Stimulated activated CD4-positive, alpha-beta T cell treated with anti-CD3 and anti-CD28 coated beads, Interleukin-4, amount 100 ng/mL, for 24 hours (primary cell): ENCODE data around the gene RAB5IF.
"Not testable (repeated sequence)": the region's sequence is repeated elsewhere in the genome, so short reads cannot be mapped to it uniquely, and the experiment has no call there.

ENCODE experiments used
- DNase-seq: peaks from one replicate; pipeline ENCODE4 v3.0.0-alpha.2; 2020

RAB5IF gene

DNA sequence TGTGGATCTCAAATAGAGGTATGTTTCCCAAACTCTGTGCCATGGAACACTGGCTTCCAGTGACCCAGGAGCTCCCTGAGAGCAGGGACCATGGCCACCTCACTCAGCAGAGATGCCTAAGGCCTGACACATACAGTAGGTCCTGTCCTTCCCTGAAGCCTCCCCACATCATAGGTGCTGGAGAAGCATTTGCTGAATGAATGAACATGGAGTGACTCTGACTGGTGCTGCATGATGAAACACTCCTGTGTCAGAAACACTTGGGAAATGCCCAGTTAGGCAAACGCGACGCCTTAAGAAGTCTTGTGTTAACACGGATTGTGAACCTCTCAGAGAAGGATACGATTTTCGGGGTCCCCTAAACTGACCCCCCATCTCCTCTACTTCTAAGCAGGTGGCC, 26.1 kb downstream of the RAB5IF start:
- no peak for DNase-seq

DNA sequence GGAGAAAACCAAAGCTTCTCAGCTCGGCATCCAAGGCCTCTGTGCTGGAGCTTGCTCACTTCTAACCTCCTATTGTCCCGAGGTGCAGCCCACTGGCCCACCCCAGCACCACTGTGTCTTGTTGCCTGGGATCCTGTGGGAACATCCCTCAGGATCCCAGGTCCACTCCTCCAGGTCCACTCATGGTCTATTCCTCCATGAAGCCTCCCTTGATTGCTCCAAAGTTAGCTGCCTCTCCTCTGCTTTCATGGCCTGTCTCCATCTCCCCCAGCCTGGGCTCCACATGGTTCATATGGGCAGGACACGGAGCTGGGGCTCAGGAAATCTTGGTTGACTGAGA, 26.5 kb downstream of the RAB5IF start:
- no peak for DNase-seq

DNA sequence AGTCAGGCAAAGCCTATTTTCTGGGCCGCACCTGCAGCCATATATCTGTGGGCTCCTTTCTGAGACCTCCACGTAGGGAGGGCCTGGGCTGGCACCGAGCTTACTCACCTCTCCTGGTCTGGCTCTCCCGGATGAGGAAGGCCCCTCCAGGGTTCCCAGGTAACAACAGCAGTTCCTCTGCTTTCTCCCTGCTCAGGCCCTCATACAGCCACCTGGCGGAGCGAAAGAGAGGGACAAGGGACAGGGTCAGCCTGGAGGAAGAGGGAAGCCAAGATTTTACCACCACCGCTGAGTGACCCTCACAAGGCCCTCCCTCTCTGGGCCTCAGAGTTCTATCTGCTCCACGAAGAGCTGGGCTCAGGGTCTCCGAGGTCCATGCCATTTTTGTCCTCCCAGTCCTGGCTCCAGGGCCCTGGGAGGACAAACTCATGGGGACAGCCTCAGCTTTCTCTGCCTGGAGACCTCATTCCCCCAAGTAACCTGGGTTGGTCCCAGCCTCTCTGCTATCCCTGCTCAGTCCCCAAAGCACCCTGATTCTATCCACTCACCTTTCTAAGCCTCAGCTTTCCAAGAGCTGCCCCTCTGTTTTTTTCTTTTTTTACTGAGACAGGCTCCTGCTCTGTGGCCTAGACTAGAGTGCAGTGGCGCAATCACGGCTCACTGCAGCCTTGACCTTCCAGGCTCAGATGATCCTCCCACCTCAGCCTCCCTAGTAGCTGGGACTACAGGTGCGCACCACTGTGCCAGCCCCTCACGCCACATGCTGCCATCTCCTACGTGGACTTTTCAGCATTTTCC, 27.1 kb downstream of the RAB5IF start:
- no peak for DNase-seq

DNA sequence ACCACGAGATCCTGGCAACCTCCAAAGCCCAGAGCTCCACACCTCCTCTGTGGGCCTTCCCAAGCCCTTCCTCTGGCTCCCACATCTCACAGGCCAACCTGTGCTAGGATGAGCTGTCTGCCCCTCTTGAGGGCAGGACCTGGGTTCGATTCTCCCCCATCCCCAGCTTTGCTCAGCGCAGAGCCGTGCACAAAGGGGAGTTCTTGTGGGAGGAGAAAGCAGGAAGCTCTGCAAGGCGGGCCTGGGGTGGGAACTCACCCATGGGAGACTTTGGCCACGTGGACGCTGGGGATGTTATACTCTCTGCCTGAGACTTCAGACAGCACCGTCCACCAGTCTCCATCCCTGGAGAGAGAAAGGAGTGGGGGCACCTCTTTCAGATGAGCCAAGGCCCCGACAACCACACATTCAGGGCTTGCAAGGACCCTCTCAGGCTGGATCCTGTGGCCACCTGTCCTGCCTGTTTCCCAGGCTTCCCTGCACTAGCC, 27.8 kb downstream of the RAB5IF start:
- DNase-seq = no peak

DNA sequence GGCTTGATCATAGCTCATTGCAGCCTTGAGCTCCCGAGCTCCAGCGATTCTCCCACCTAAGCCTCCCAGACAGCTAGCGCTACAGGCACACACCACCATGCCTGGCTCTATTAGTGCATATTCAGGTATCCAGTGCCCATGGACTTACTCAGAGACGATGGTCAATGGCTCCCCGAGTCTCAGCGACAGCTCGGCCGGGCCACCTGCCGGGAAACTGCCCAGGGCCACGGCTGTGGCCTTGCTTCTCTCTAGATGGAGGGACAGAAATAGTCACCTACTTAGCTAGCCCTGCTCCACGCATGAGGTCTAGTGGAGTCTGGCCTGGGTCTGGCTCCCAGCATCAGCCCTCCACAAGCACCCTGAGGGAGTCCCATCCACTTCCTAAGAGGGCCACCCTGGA, 28.8 kb downstream of the RAB5IF start:
- DNase-seq = no peak

DNA sequence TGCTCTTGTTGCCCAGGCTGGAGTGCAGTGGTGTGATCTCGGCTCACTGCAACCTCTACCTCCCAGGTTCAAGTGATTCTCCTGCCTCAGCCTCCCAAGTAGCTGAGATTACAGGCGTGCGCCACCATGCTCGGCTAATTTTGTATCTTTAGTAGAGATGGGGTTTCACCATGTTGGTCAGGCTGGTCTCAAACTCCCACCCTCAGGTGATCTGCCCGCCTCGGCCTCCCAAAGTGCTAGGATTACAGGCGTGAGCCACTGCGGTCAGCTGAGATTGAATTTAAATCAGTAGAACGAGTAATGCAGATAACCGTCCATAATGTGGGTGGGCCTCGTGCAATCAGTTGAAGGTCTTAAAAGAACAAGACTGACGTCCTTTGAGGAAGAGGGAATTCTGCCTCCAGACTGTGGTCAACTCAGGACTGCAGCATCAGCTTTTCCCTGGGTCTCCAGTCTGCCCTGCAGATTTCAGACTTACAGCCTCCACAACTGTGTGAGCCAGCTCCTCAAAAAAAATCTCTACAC, 33.4 kb downstream of the RAB5IF start:
- DNase-seq = not testable (repeated sequence)

DNA sequence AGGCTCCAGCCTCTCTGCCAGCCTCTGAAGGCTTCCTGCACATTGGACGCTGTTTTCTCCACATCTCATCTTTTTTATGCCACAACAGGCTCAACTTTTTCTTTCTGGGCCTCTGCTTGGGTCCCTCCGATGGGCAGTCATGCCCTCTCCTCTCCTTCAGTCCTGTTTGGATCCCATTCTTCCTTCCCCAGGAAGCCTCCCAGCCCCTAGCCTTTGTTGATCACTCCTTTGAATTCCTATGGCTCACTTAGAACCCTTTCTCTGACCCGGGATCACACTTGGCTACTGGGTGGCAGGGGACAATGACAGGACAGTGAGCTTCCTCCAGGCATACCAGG, 35.9 kb downstream of the RAB5IF start:
- no peak for DNase-seq

DNA sequence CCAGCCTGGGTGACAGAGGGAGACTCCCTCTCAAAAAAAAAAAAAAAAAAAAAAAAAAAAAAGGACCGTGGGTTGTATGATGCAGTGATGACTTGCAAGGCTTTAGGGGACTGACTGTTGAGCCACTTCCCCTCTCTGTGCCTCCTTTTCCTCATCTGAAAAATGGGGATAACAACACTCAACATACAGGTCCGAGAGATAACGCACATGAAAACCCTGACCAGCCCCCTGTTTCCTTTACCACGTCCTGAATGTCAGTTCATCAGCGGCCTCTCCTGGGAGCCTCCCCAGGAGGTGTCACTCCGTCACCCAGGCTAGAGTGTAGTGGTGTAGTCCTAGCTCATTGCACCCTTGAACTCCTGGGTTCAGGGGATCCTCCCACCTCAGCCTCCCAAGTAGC, 36.6 kb downstream of the RAB5IF start:
- no peak for DNase-seq

DNA sequence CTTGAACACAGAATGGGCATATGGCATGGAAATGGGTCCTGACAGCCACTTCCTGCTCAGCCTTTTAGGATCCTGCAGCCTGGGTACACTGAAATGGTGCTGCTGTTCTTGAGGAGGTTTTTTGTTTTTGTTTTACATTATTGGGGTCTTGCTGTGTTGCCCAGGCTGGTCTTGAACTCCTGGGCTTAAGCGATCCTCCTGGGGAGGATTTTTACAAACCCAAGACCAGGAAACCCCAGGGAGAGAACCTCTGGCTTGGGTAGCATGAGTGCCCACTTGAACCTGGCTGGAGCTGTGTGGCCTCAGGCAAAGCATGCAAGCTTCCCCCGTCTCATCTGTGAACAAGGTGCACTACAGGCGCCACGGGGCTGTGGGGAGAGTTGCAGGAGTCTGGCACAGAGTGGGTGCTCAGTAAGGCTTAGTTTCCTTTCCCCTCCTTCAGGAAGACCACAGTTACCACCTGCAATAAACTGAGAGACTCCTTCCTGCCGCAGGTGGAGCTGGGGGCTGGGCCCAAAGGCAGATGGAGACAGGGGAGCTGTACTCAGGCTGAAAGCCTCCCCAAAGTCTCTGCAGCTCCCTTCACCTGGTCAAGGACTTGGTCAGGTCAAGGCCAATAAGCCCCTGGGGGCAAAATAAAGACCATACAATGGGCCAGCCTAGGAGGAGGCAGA, 38.6 kb downstream of the RAB5IF start:
- peak; percentile 63 for DNase-seq

DNA sequence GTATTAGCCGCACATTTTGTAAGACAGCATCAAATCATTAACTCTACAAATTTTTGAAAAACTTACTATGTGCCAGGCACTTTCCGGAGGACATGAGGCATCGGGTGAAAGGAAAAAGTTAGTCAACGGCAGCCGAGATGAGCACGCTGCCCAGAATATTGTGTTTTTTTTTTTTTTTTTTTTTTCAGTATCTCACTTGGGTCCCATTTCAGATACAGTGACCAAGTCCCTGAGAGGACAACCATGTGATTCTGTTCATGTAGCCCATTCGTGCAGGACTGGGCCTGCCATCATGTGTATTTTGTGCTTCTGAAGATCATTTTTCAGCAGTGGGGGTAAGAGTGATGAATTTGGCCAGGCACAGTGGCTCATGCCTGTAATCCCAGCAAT, 39.1 kb downstream of the RAB5IF start:
- DNase-seq = peak; percentile 67

DNA sequence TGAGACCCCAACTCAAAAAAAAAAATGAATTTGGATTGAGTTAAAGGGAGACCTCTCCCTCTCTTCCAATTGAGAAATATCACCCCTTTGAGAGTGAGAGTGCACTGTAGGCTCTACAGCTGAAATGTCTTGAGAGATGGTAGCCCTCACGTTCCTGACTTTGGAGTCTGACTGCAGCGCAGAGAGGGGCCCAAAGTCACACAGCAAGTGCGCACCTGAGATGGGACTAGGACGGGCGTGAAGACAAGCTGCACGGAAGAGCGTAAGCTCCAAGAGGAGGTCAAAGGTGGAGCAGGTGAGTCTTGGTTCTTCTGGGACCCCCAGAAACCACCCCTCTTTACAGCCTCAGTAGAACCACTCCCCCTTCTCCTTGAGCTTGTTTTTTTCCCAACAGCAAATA, 39.8 kb downstream of the RAB5IF start:
- no peak for DNase-seq

DNA sequence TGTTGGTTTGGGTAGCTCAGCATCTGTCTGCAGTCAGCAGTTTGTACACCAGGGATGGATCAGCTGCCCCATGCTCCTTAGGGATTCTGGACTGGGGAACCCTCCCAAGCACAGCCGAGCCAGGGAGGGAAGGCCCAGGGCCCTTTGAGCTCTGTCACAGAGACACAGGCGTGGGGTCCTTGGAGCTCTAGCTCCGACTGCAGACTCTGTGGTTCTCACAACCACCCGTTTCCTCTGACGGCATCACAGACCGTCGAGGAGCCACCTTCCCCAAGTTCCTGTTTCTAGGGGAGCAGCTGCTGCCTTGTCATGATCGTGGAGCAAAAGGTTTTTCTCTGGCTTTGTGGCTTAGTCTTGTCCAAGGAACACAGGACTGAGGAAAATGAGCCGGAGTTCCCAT, 40.4 kb downstream of the RAB5IF start, which contains the start of gene SLA2:
Gene SLA2 (minus strand): TSS at position 199 of the 400 bp plus-strand sequence. CDS start 4,861 bp downstream, outside the sequence.
- DNase-seq = peak; percentile 69

DNA sequence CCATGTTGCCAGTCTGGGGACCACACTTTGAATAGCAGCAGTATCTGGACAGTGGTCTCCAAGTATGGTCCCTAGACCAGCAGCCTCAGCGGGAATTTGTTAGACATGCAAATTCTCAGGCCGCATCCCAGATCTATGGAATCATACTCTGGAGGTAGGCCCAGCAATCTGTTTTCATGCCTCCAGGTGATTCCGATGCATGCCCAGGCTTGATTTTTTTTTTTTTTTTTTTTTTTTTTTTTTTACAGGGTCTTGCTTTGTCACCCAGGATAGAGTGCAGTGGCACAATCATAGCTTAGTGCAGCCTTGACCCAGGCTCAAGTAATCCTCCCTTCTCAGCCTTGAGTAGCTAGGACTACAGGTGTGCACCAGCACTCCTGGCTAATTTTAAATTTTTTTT, 41.1 kb downstream of the RAB5IF start:
- no peak for DNase-seq

DNA sequence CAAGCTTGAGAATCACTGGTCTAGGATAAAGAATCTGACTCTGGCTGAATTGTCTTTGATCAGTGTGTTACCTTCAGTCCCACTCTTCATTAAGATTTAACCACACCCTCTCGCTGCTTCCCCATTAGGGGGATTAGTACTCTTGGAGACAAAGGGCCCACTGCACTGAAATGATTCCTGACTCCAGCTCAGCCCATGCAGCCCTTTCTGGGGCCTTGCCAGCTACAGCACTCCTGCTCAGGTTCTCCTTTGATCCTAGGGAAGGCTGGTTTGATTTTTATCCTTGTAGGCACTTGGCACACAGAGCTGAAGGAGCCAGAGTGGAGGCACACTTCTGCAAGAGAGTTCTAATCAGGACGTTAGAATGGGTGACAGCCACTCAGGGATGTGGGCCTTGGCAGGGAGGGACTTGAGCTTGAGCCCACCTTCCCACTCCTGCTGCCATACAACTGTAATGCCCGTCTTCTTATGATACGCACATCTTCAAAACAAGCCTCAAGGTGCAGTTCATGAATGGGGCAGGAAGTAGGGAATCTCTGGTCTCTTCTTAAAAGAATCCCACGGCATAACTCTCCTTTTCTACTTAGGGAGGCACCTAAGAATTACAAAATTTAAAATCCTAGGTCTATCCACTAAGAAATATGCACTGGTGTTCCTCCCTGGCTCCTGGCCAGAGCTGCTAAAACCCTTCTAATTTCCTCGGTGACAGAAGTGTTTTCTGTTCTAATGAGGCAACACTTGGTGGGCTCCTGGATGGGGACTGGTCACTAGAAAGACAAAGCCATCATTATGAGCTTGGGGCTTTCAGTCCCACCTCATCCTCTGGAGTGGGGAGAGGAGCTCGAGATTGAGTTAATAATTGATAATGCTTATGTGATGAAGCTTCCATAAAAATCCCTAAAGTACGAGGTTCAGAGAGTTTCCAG, 41.9 kb downstream of the RAB5IF start:
- no peak for DNase-seq

DNA sequence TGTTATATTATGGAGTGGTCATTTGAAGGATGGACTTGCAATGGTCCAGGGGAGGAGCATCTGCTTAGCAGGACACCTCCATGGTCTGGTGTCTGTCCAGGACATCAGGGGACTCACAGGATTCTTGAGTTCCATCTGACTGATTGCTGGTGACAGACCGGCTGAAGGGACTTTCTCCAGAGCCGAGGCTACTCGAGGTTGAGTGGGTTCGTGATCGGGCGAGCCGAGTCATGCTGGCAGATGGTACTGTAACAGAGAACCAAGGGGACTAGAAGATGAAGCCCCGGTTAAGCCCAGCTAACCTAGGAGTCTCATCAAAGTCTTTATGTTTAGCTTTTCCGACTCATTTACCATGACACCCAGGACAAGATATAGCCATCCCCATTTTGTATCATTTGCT, 47.9 kb downstream of the RAB5IF start:
- DNase-seq = no peak

DNA sequence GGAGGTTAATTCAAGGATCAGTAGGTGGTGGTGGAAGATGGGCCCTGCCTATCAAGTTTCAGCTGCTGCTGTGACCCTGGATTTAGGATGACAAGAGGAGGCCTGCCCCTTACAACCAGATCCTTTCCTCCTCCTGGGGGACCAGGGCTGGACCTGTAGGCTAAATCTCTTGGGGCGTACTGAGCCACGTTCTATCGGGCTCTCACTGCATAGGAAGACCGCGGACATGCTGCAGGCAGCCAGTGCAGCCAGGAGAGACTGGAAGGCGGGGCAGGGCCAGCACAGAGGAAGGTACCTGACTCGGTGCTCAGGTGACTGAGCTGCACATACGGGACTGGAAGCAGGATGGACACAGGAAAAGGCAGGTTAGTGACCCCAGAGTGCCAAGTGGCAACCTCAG, 48.9 kb downstream of the RAB5IF start:
- DNase-seq = no peak

DNA sequence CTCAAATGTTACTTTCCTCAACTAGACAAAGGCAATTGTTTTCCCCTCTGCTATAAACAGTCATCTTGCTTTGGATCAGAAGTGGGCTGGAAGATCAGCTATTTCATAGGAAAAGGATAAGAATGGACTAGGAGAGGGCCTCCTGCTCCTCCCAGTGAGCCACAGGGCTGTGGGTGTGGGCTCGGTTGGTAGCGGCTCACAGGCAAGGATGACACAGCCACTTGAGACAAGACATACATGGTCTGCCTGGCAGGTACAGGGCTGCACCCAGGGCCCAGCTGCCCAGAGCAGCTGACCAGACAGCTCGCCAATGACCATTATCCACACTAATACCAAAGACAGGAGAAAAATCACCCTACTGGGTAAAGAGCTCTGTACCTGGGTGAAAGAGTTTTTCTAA, 49.4 kb downstream of the RAB5IF start:
- no peak for DNase-seq

DNA sequence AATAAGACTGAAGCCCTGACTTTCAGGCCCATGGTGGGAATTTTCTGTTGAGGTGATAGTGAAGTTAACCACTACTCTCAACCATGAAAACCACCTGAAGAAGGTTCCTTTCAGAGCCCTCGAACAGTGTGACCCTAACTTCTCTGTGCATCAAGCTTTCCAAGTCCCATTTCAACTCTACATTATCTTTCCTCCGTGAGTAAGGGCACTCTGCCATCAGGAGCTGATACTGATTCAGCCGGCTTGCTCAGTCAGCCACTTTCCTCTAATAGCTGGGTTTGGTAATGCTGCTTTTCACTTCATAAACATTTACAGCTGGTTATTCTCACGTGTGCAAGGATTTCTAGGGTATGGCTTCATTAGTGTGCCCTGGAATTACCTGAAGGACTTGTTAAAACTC, 51.2 kb downstream of the RAB5IF start:
- no peak for DNase-seq

DNA sequence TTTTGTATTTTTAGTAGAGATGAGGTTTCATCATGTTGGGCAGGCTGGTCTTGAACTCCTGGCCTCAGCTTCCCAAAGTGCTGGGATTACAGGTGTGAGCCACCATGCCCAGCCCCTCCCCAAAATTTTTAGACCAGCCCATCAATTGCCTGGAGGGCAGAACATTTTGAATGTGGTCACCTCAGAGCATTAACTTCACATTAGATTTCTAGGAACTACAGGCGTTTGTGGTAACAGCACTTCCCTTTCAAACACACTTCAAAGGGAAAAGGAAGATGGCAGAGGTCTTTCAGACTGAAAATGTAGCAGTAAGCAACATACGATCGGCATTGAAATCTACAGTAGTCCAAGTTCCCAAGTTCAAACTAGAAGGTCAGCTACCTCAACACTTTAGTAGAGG, 52.7 kb downstream of the RAB5IF start:
- no peak for DNase-seq
